Endothelial cell of umbilical vein (primary cell): ENCODE measurements around the gene CNOT6L.

Experiments
- EZH2 ChIP-seq: IDR thresholded peaks from 2 replicates; pipeline ENCODE4 v1.6.1; 2012; ENCODE audit warnings: borderline replicate concordance, low read depth, mild to moderate bottlenecking, moderate library complexity, low read length, inconsistent platforms; ENCODE audit not compliant: severe bottlenecking
- FOS ChIP-seq: IDR thresholded peaks from 2 replicates; pipeline ENCODE4 v1.6.1; 2011; ENCODE audit warnings: mild to moderate bottlenecking, low read length, moderate library complexity, borderline replicate concordance; ENCODE audit not compliant: insufficient read depth
- GATA2 ChIP-seq: IDR thresholded peaks from 2 replicates; pipeline ENCODE4 v1.7.0; 2011; ENCODE audit warnings: low read depth, mild to moderate bottlenecking, moderate library complexity, mixed read lengths, low read length; ENCODE audit not compliant: insufficient read length, insufficient read depth
- JUN ChIP-seq: IDR thresholded peaks from 2 replicates; pipeline ENCODE4 v1.6.1; 2011; ENCODE audit warnings: borderline replicate concordance, low read depth; ENCODE audit not compliant: insufficient read length, insufficient read depth
- MYC ChIP-seq: IDR thresholded peaks from one replicate; pipeline ENCODE4 v1.6.1; 2011; ENCODE audit warnings: mild to moderate bottlenecking, low read depth, low read length
- POLR2A ChIP-seq: IDR thresholded peaks from 2 replicates; pipeline ENCODE4 v1.6.1; 2012; ENCODE audit warnings: low read depth, mild to moderate bottlenecking, control low read depth, low read length
- POLR2AphosphoS5 ChIP-seq: IDR thresholded peaks from 2 replicates; pipeline ENCODE4 v1.6.1; 2012; ENCODE audit warnings: low read depth, mild to moderate bottlenecking, control low read depth, low read length, moderate library complexity; ENCODE audit not compliant: insufficient read depth
- TF ChIP-seq, protein P1 (sequence below): IDR thresholded peaks from 2 replicates; pipeline ENCODE4 v1.6.1; 2011; ENCODE audit not compliant: insufficient read depth, insufficient read length
- TF ChIP-seq, protein P2 (sequence below), 2 donors: IDR thresholded peaks; 1 replicate in 1 of 2; 2 replicates in 1 of 2; pipeline ENCODE4 v1.5.1; 2011; ENCODE audit warnings: low read length in 2 of 2, mild to moderate bottlenecking in 2 of 2, moderate library complexity in 2 of 2, control low read depth in 1 of 2, inconsistent platforms in 1 of 2, low read depth in 1 of 2; ENCODE audit not compliant: insufficient read depth in 1 of 2; ENCODE audit errors: extremely low read depth in 1 of 2

DNA sequence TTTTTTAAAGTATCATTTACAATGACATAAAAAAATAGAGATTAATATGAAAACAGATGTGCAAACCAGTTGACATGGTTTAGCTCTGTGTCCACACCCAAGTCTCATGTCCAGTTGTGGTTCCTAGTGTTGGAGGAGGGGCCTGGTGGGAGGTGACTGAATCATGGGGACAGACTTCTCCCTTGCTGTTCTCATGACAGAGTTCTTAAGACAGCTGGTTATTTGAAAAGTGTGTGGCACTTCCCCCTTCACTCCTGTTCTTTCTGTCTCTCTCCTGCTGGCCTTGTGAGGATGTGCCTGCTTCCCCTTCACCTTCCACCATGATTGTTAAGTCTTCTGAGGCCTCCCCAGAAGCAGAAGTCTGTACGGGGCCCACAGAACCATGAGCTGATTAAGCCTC is 23.8 kb downstream of the CNOT6L start:
- TF ChIP-seq POLR2AphosphoS5 = no peak
- TF ChIP-seq, protein P1, sequence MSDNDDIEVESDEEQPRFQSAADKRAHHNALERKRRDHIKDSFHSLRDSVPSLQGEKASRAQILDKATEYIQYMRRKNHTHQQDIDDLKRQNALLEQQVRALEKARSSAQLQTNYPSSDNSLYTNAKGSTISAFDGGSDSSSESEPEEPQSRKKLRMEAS = no peak
- TF ChIP-seq, protein P2, sequence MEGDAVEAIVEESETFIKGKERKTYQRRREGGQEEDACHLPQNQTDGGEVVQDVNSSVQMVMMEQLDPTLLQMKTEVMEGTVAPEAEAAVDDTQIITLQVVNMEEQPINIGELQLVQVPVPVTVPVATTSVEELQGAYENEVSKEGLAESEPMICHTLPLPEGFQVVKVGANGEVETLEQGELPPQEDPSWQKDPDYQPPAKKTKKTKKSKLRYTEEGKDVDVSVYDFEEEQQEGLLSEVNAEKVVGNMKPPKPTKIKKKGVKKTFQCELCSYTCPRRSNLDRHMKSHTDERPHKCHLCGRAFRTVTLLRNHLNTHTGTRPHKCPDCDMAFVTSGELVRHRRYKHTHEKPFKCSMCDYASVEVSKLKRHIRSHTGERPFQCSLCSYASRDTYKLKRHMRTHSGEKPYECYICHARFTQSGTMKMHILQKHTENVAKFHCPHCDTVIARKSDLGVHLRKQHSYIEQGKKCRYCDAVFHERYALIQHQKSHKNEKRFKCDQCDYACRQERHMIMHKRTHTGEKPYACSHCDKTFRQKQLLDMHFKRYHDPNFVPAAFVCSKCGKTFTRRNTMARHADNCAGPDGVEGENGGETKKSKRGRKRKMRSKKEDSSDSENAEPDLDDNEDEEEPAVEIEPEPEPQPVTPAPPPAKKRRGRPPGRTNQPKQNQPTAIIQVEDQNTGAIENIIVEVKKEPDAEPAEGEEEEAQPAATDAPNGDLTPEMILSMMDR (IDR thresholded peaks at IDR 0.05; ENCODE audit: extremely low read depth in 1 of 2, insufficient read depth in 1 of 2, low read depth in 1 of 2, low read length in 2 of 2) = no peak
- TF ChIP-seq EZH2 = no peak
- no peak for TF ChIP-seq JUN
- no peak for TF ChIP-seq FOS
- TF ChIP-seq POLR2A = no peak
- TF ChIP-seq GATA2 = no peak
- no peak for TF ChIP-seq MYC
